B cell (primary cell): Measurements from ENCODE around the gene KLF11.

ENCODE experiments used
- EZH2 ChIP-seq: IDR thresholded peaks from 2 replicates; pipeline ENCODE4 v1.6.1; 2012; ENCODE audit warnings: borderline replicate concordance, low read depth, mild to moderate bottlenecking, moderate library complexity, low read length; ENCODE audit not compliant: insufficient read depth, poor library complexity, severe bottlenecking
- TF ChIP-seq, protein P1 (sequence below): fragments of 200-600 bp; IDR thresholded peaks from one replicate; pipeline ENCODE4 v1.8.0; 2022; ENCODE audit warnings: antibody characterized with exemption, mild to moderate bottlenecking

GRCh38 chr2:10022041-10022421 is 21.3 kb upstream of the KLF11 start:
- TF ChIP-seq, protein P1, sequence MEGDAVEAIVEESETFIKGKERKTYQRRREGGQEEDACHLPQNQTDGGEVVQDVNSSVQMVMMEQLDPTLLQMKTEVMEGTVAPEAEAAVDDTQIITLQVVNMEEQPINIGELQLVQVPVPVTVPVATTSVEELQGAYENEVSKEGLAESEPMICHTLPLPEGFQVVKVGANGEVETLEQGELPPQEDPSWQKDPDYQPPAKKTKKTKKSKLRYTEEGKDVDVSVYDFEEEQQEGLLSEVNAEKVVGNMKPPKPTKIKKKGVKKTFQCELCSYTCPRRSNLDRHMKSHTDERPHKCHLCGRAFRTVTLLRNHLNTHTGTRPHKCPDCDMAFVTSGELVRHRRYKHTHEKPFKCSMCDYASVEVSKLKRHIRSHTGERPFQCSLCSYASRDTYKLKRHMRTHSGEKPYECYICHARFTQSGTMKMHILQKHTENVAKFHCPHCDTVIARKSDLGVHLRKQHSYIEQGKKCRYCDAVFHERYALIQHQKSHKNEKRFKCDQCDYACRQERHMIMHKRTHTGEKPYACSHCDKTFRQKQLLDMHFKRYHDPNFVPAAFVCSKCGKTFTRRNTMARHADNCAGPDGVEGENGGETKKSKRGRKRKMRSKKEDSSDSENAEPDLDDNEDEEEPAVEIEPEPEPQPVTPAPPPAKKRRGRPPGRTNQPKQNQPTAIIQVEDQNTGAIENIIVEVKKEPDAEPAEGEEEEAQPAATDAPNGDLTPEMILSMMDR, result no peak
- no peak for TF ChIP-seq EZH2
